CD14-positive monocyte (primary cell): Measurements from ENCODE around the gene LDB3. TPM values are rescaled to one million over a fixed set of nuclear protein-coding genes. Genes with fewer than 3 reads are reported as not detected.

Source experiments
- DNase-seq, 3 donors: peaks; one replicate each; pipeline ENCODE4 v3.0.0-alpha.2; 2011 to 2022
- H2AFZ ChIP-seq: 2 replicates; pipeline ENCODE4 v1.6.0; 2012; ENCODE audit warnings: mild to moderate bottlenecking, low read depth, low read length, inconsistent platforms; ENCODE audit not compliant: insufficient read depth, poor library complexity, severe bottlenecking
- H3K27ac ChIP-seq, 2 donors: 1 replicate in 1 of 2; 2 replicates in 1 of 2; pipeline ENCODE4 v1.5.1; 2012 to 2013; ENCODE audit warnings: low read length in 2 of 2, control low read depth in 1 of 2, inconsistent platforms in 1 of 2, low read depth in 1 of 2, mild to moderate bottlenecking in 1 of 2
- H3K27me3 ChIP-seq, 2 donors: one replicate each; pipeline versions ENCODE4 v1.6.0 to v1.6.1; 2011 to 2013; ENCODE audit warnings: low read length in 2 of 2; ENCODE audit not compliant: control insufficient read depth in 2 of 2, insufficient read depth in 2 of 2
- H3K36me3 ChIP-seq, 2 donors: replicated peaks in 1 of 2; 1 replicate in 1 of 2; 2 replicates in 1 of 2; pipeline versions ENCODE4 v1.5.1 to v1.6.1; 2012 to 2013; ENCODE audit warnings: low read length in 2 of 2, control low read depth in 1 of 2, inconsistent platforms in 1 of 2, mild to moderate bottlenecking in 1 of 2; ENCODE audit not compliant: insufficient read depth in 2 of 2, control insufficient read depth in 1 of 2
- H3K4me1 ChIP-seq, 2 donors: 1 replicate in 1 of 2; 2 replicates in 1 of 2; pipeline versions ENCODE4 v1.5.1 to v1.6.1; 2012 to 2013; ENCODE audit warnings: low read length in 2 of 2, control low read depth in 1 of 2, inconsistent platforms in 1 of 2, mild to moderate bottlenecking in 1 of 2, moderate library complexity in 1 of 2; ENCODE audit not compliant: insufficient read depth in 2 of 2, control insufficient read depth in 1 of 2
- H3K4me2 ChIP-seq: replicated peaks from 2 replicates; pipeline ENCODE3; 2012; ENCODE audit warnings: low read length, moderate library complexity, mild to moderate bottlenecking; ENCODE audit not compliant: poor library complexity, severe bottlenecking; ENCODE audit errors: extremely low read depth
- H3K4me3 ChIP-seq, 3 experiments: fragments of 200-600 bp in 1 of 3; sonication (generic) in 1 of 3; replicated peaks in 1 of 3; 1 replicate in 2 of 3; 2 replicates in 1 of 3; pipeline ENCODE4 v1.5.1; 2011 to 2013; ENCODE audit warnings: low read length in 3 of 3, mild to moderate bottlenecking in 3 of 3, control low read depth in 2 of 3, low read depth in 2 of 3, inconsistent platforms in 1 of 3, moderate library complexity in 1 of 3
- H3K79me2 ChIP-seq: 2 replicates; pipeline ENCODE4 v1.6.0; 2012; ENCODE audit warnings: mild to moderate bottlenecking, control low read depth, inconsistent platforms, low read length, moderate library complexity; ENCODE audit not compliant: insufficient read depth
- H3K9ac ChIP-seq: 2 replicates; pipeline ENCODE4 v1.6.0; 2017; ENCODE audit warnings: low read length, mild to moderate bottlenecking; ENCODE audit not compliant: insufficient read depth, poor library complexity, severe bottlenecking
- H3K9me3 ChIP-seq, 2 donors: replicated peaks in 1 of 2; 1 replicate in 1 of 2; 2 replicates in 1 of 2; pipeline versions ENCODE4 v1.5.1 to v1.6.1; 2012 to 2013; ENCODE audit warnings: low read length in 2 of 2, control low read depth in 1 of 2; ENCODE audit not compliant: control insufficient read depth in 1 of 2, insufficient read depth in 1 of 2
- H4K20me1 ChIP-seq: 2 replicates; pipeline ENCODE4 v1.6.0; 2012; ENCODE audit warnings: mild to moderate bottlenecking, low read length, control low read depth, moderate library complexity; ENCODE audit not compliant: insufficient read depth
- H3K27ac Mint-ChIP-seq, 7 donors: one replicate each; pipeline ENCODE4 v1.8.0; 2020; ENCODE audit warnings: mild to moderate bottlenecking in 7 of 7, mixed read lengths in 7 of 7, moderate library complexity in 6 of 7, inconsistent platforms in 2 of 7
- H3K27me3 Mint-ChIP-seq, 3 donors: one replicate each; pipeline ENCODE4 v1.8.0; 2021 to 2022; ENCODE audit warnings: low read depth in 3 of 3, mild to moderate bottlenecking in 3 of 3, mixed read lengths in 3 of 3, moderate library complexity in 3 of 3, inconsistent platforms in 1 of 3
- H3K36me3 Mint-ChIP-seq, 2 donors: one replicate each; pipeline ENCODE4 v1.8.0; 2020; ENCODE audit warnings: mixed read lengths in 2 of 2, inconsistent platforms in 1 of 2, mild to moderate bottlenecking in 1 of 2
- H3K4me1 Mint-ChIP-seq: one replicate; pipeline ENCODE4 v1.8.0; 2020; ENCODE audit warnings: mild to moderate bottlenecking, mixed read lengths
- H3K4me3 Mint-ChIP-seq, 2 donors: one replicate each; pipeline ENCODE4 v1.8.0; 2020; ENCODE audit warnings: mild to moderate bottlenecking in 2 of 2, mixed read lengths in 2 of 2, moderate library complexity in 1 of 2
- H3K9me3 Mint-ChIP-seq, 7 donors: one replicate each; pipeline ENCODE4 v1.8.0; 2020 to 2022; ENCODE audit warnings: mixed read lengths in 7 of 7, mild to moderate bottlenecking in 6 of 7, moderate library complexity in 6 of 7, inconsistent platforms in 2 of 7
- WGBS: methylation state at CpG from one replicate; pipeline ENCODE4 v1.1.5; 2013; ENCODE audit warnings: missing lambda C conversion rate; ENCODE audit not compliant: insufficient coverage; 5-methylcytosine and 5-hydroxymethylcytosine counted together
- intact Hi-C, 2 donors: fragments of 100-400 bp; cut with micrococcal nuclease; formaldehyde crosslinking; loops; one replicate each; pipeline versions ENCODE4 v1.15.0 to v1.15.1; 2023
- polyA plus RNA-seq, 3 donors: library from polyadenylated mRNA; depleted of rRNA in 1 of 3; unstranded in 2 of 3; stranded (reverse) in 1 of 3; fragments of 300-500 nt in 2 of 3; fragments of >200 nt in 1 of 3; fragmentation: Illumina TruSeq in 2 of 3; gene quantifications; 1 replicate in 2 of 3; 2 replicates in 1 of 3; pipeline ENCODE4 v1.2.3, GENCODE V29; 2012 to 2021
- TF ChIP-seq, protein P1 (sequence below): fragments of 200-600 bp; IDR thresholded peaks from one replicate; pipeline ENCODE4 v1.8.0; 2022; ENCODE audit warnings: antibody characterized with exemption, mild to moderate bottlenecking

Gene LDB3
- polyA plus RNA-seq, 3 donors = not detected

DNA sequence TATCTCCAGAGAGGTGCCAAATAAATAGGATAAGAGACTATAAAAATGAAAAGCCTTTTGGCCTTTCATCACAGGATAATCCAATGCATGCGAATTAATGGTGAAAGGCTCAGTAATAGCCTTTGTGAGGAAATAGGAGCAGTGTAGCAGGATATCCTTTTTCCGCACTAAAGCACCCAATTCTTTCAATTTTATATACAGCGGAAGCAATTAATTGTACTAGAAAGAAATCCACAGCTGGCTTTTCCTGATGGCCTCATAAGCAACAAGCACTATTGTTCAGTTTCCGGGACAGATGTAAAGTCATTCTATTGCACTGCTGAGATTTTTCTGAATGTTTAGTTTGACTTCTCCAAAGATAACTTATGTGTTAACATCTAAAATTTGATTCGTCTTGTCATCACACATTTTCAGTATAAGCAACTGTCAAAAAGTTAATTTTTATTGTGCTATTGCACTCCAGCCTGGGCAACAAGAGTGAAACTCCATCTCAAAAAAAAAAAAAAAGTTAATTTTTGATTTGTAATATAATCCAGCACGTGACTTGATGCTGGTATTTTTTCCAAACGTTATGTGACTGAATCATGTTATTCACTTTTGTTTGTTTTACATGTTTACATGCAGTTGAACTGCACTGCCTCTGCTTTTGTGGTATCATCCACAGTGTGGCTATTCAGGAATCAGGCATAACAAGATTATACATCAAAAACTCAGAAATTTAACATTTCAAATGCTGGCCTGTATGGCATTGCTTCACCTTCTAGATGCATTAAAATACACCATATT is 79.7 kb downstream of the LDB3 start:
- H4K20me1 ChIP-seq = no peaks in the 10 kb centered on the region
- H3K79me2 ChIP-seq = no peaks in the 10 kb centered on the region
- TF ChIP-seq, protein P1, sequence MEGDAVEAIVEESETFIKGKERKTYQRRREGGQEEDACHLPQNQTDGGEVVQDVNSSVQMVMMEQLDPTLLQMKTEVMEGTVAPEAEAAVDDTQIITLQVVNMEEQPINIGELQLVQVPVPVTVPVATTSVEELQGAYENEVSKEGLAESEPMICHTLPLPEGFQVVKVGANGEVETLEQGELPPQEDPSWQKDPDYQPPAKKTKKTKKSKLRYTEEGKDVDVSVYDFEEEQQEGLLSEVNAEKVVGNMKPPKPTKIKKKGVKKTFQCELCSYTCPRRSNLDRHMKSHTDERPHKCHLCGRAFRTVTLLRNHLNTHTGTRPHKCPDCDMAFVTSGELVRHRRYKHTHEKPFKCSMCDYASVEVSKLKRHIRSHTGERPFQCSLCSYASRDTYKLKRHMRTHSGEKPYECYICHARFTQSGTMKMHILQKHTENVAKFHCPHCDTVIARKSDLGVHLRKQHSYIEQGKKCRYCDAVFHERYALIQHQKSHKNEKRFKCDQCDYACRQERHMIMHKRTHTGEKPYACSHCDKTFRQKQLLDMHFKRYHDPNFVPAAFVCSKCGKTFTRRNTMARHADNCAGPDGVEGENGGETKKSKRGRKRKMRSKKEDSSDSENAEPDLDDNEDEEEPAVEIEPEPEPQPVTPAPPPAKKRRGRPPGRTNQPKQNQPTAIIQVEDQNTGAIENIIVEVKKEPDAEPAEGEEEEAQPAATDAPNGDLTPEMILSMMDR = no peak
- H3K27me3 ChIP-seq = peaks cover 0 to 11% of the 10 kb centered on the region in 2 donors
- H3K9me3 Mint-ChIP-seq = no peaks in the 10 kb centered on the region
- no peaks in the 10 kb centered on the region for H3K4me1 ChIP-seq
- no peak overlapping the region for H3K4me3 Mint-ChIP-seq
- no peaks in the 10 kb centered on the region for H3K9me3 ChIP-seq
- intact Hi-C loops = no loop called here
- H3K36me3 Mint-ChIP-seq = no peaks in the 10 kb centered on the region
- no peaks in the 10 kb centered on the region for H3K36me3 ChIP-seq
- H3K4me1 Mint-ChIP-seq = peaks cover 2% of the 10 kb centered on the region
- peak overlapping the region; percentile 8 for H2AFZ ChIP-seq
- H3K27ac ChIP-seq = no peak overlapping the region
- no peak for DNase-seq
- no peak overlapping the region for H3K4me2 ChIP-seq
- no peak overlapping the region for H3K27ac Mint-ChIP-seq
- no peak overlapping the region for H3K4me3 ChIP-seq
- H3K27me3 Mint-ChIP-seq = peaks cover 14 to 30% (median 14%) of the 10 kb centered on the region in 3 donors
- no peak overlapping the region for H3K9ac ChIP-seq
- no CpG with 5 or more reads among the region's 7 CpGs for WGBS

DNA sequence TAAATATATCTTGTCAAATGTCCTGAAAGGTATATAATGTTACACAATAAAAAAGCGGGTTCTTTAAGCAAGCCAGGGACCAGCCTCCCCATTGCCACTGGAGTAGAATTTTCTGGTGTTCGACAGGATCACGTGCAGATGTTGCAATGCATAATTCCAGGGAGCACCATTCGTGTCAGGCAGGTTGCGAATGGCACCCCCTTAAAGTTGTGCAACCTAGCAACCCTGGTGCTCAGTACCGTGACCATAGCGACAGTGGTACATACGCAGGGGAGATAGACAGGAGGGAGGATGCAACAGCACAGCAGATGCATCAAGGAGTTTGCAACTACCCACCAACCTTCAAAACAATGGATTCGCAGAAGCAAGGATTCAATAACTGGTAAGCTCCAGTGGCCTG is 81.5 kb downstream of the LDB3 start:
- H3K27me3 ChIP-seq = peaks cover 10 to 27% of the 10 kb centered on the region in 2 donors
- no peaks in the 10 kb centered on the region for H3K79me2 ChIP-seq
- H3K36me3 ChIP-seq = no peaks in the 10 kb centered on the region
- no peaks in the 10 kb centered on the region for H4K20me1 ChIP-seq
- no peak overlapping the region for H3K27ac ChIP-seq
- peaks cover 0 to 3% of the 10 kb centered on the region in 2 donors for H3K9me3 ChIP-seq
- H3K9ac ChIP-seq = no peak overlapping the region
- Mint-ChIP-seq H3K27me3 (peaks cover 28 to 44% (median 29%) of the 10 kb centered on the region in 3 donors), H3K4me3 (no peak overlapping the region), H3K4me1 (peaks cover 2% of the 10 kb centered on the region), H3K27ac (no peak overlapping the region), H3K9me3 (peaks cover 0 to 6% (median 4%) of the 10 kb centered on the region in 7 donors), H3K36me3 (no peaks in the 10 kb centered on the region)
- H2AFZ ChIP-seq = no peak overlapping the region
- WGBS = 81% methylated on average over 8 of the region's 9 CpGs
- TF ChIP-seq, protein P1 = no peak
- intact Hi-C loops = no loop called here
- H3K4me3 ChIP-seq = no peak overlapping the region
- no peaks in the 10 kb centered on the region for H3K4me1 ChIP-seq
- no peak overlapping the region for H3K4me2 ChIP-seq
- DNase-seq = no peak
